ENCODE measurements around the gene TDRD9. TPM values are rescaled to one million over a fixed set of nuclear protein-coding genes. Genes with fewer than 3 reads are reported as not detected.

The TDRD9 gene
- total and polyA plus RNA-seq, 8 donors, result 0.85 to 8.8 (median 2.4) TPM; not detected in 2

DNA sequence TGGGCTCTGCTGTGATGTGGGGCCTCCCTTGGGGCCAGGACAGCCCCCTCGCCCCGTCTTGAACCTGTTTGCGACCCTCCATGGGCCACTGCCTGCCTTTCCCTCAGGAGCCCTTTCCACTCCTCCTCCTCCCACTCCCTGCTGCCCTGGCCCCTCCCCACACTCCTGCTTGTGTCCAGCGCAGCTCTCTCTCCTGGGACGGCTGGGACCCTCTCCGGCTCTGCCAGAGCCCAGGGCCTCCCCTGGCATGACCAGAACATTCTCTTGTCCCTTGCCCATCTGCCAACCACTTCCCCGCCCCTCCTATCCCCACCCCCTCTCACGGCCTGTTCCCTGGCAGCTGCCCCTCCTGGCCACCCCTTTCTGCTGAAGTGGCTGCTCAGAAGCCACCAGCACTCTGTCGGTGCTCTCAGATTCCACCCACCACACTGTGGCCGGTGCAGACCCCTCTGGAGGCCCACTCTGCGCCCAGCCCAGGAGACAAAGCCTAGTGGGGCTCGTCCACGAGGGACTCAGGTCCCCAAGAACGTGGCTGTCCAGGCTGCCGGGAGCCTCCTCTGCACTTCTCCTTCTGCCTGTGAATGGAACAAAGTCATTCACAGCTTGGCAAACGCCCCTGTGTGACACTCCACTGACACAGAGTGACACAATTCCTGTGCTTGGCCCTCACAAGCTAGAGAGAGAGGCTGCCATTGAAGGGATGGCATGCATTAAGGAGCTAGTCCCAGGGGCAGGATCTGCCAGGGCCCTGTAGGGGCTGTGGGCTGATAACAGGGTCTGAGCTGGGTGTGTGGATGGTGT, 158.6 kb downstream of the TDRD9 start:
- H3K27ac ChIP-seq, result no peak overlapping the region
- WGBS, 5 donors, result 81 to 83% (median 82%) methylated on average over 14 to 16 of the region's 16 CpGs

DNA sequence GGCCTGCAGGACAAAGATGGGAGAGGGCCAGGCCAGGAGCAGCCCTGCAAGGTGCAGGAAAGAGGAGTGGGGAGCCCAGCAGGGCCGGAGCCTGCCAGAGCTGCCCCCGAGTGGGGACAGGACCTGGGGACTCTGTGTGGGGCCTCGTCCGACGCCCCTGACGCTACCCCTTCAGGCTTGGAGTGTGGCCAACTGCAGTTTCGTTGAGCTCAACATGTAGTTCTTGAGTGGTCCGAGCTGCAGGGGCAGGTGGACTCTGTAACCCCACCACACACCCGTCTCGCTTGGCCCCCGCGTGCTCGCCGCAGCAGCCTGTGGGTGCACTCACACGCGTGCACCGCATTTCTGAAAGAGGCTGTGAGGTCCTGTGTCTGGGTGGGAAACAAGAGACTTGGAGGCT, 159.2 kb downstream of the TDRD9 start:
- H3K9me3 ChIP-seq, result no peaks in the 10 kb centered on the region
- no peaks in the 10 kb centered on the region for H3K36me3 ChIP-seq
- DNase-seq, result peak in 1 of 2 donors; percentile 6
- TF ChIP-seq EP300 (IDR thresholded peaks at IDR 0.05), result no peak
- TF ChIP-seq POLR2A (IDR thresholded peaks at IDR 0.05), result no peak
- no peak for TF ChIP-seq CTCF (IDR thresholded peaks at IDR 0.05)
- TF ChIP-seq POLR2AphosphoS5 (IDR thresholded peaks at IDR 0.05), result no peak
- H3K4me3 ChIP-seq, result no peak overlapping the region
- WGBS, 5 donors, result 80 to 92% (median 91%) methylated on average over 12 to 17 of the region's 17 CpGs
- H3K27me3 ChIP-seq, result peaks cover 0 to 48% (median 17%) of the 10 kb centered on the region in 3 donors
- intact Hi-C loops (cut with DNase I; ENCODE audit: low total_unique reads), result no loop called here
- H3K4me1 ChIP-seq, result peaks cover 5 to 57% (median 52%) of the 10 kb centered on the region in 4 donors
- H3K27ac ChIP-seq, result peak overlapping the region in 1 of 5 donors; percentile 46

More for the DNA sequence above, 158.6 kb downstream of the TDRD9 start:
- Histone ChIP-seq H3K9me3 (no peaks in the 10 kb centered on the region), H3K4me3 (no peak overlapping the region), H3K27me3 (peaks cover 0 to 48% (median 17%) of the 10 kb centered on the region in 3 donors), H3K36me3 (no peaks in the 10 kb centered on the region), H3K4me1 (peaks cover 8 to 63% (median 59%) of the 10 kb centered on the region in 4 donors)
- intact Hi-C loops (cut with DNase I; ENCODE audit: low total_unique reads), result no loop called here
- peak; percentile 19 to 30 for DNase-seq
- no peak for TF ChIP-seq CTCF (IDR thresholded peaks at IDR 0.05)
- TF ChIP-seq POLR2A (IDR thresholded peaks at IDR 0.05), result no peak
- no peak for TF ChIP-seq POLR2AphosphoS5 (IDR thresholded peaks at IDR 0.05)
- no peak for TF ChIP-seq EP300 (IDR thresholded peaks at IDR 0.05)

GRCh38 chr14:104087981-104088850, 160.0 kb downstream of the TDRD9 start:
- Histone ChIP-seq H3K4me1 (peaks cover 5 to 50% (median 45%) of the 10 kb centered on the region in 4 donors), H3K4me3 (no peak overlapping the region), H3K27ac (peak overlapping the region in 2 of 5 donors; percentile 6 to 46), H3K9me3 (no peaks in the 10 kb centered on the region), H3K27me3 (peaks cover 0 to 41% (median 17%) of the 10 kb centered on the region in 3 donors), H3K36me3 (no peaks in the 10 kb centered on the region)
- 43 to 66% (median 56%) methylated on average over 20 to 23 of the region's 23 CpGs for WGBS, 5 donors
- intact Hi-C loops (cut with DNase I; ENCODE audit: low total_unique reads), result no loop called here
- no peak for TF ChIP-seq POLR2AphosphoS5 (IDR thresholded peaks at IDR 0.05)
- no peak for TF ChIP-seq POLR2A (IDR thresholded peaks at IDR 0.05)
- TF ChIP-seq EP300 (IDR thresholded peaks at IDR 0.05), result no peak
- no peak for TF ChIP-seq CTCF (IDR thresholded peaks at IDR 0.05)
- DNase-seq, result peak; percentile 61 to 82

- no peaks in the 10 kb centered on the region for H3K36me3 ChIP-seq
- WGBS, 5 donors, result 90 to 95% (median 94%) methylated on average over 17 to 20 of the region's 20 CpGs
- peak in 1 of 2 donors; percentile 3 for DNase-seq
These were observed 162.0 kb downstream of the TDRD9 start for GRCh38 chr14:104090071-104090748.

More at GRCh38 chr14:104090071-104090748, 162.0 kb downstream of the TDRD9 start:
- H3K4me3 ChIP-seq, result no peak overlapping the region
- no peak for TF ChIP-seq POLR2AphosphoS5 (IDR thresholded peaks at IDR 0.05)
- TF ChIP-seq EP300 (IDR thresholded peaks at IDR 0.05), result no peak
- TF ChIP-seq CTCF (IDR thresholded peaks at IDR 0.05), result no peak
- no peak for TF ChIP-seq POLR2A (IDR thresholded peaks at IDR 0.05)
- intact Hi-C loops (cut with DNase I; ENCODE audit: low total_unique reads), result no loop called here
- H3K27ac ChIP-seq, result no peak overlapping the region
- H3K27me3 ChIP-seq, result peaks cover 0 to 43% (median 17%) of the 10 kb centered on the region in 3 donors
- peaks cover 0 to 44% (median 41%) of the 10 kb centered on the region in 4 donors for H3K4me1 ChIP-seq
- H3K9me3 ChIP-seq, result no peaks in the 10 kb centered on the region

Data from stomach (tissue), 9 donors.